Measurements from ENCODE around the gene SKP1.

The SKP1 gene

GRCh38 chr5:134118212-134118835 is 58.4 kb downstream of the SKP1 start:
- DNase-seq = no peak
- no peaks in the 10 kb centered on the region for H4K20me1 ChIP-seq (ENCODE audit: insufficient read depth, low read length)
- H3K27me3 ChIP-seq (replicated peaks; ENCODE audit: insufficient read depth, low read length) = peaks cover 6% of the 10 kb centered on the region
- H3K4me3 ChIP-seq (ENCODE audit: low read length) = no peak overlapping the region
- TF ChIP-seq EZH2phosphoT487 (IDR thresholded peaks at IDR 0.05; ENCODE audit: low read length) = no peak
- TF ChIP-seq, protein P1, sequence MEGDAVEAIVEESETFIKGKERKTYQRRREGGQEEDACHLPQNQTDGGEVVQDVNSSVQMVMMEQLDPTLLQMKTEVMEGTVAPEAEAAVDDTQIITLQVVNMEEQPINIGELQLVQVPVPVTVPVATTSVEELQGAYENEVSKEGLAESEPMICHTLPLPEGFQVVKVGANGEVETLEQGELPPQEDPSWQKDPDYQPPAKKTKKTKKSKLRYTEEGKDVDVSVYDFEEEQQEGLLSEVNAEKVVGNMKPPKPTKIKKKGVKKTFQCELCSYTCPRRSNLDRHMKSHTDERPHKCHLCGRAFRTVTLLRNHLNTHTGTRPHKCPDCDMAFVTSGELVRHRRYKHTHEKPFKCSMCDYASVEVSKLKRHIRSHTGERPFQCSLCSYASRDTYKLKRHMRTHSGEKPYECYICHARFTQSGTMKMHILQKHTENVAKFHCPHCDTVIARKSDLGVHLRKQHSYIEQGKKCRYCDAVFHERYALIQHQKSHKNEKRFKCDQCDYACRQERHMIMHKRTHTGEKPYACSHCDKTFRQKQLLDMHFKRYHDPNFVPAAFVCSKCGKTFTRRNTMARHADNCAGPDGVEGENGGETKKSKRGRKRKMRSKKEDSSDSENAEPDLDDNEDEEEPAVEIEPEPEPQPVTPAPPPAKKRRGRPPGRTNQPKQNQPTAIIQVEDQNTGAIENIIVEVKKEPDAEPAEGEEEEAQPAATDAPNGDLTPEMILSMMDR (IDR thresholded peaks at IDR 0.05; ENCODE audit: low read length) = no peak
- TF ChIP-seq EZH2 (optimal IDR thresholded peaks at IDR 0.05; ENCODE audit: low read depth, low read length) = no peak
- H3K9ac ChIP-seq (ENCODE audit: low read length) = no peak overlapping the region
- H3K9me3 ChIP-seq (replicated peaks; ENCODE audit: insufficient read depth, low read length) = no peaks in the 10 kb centered on the region
- H3K4me2 ChIP-seq (ENCODE audit: low read depth, low read length) = no peak overlapping the region
- no peaks in the 10 kb centered on the region for H3K79me2 ChIP-seq (ENCODE audit: low read length)
- peaks cover 19% of the 10 kb centered on the region for H3K4me1 ChIP-seq (ENCODE audit: low read length)
- no peak overlapping the region for H2AFZ ChIP-seq (ENCODE audit: low read length)
- no peaks in the 10 kb centered on the region for H3K36me3 ChIP-seq (replicated peaks; ENCODE audit: insufficient read depth, low read length)
- no peaks in the 10 kb centered on the region for H3F3A ChIP-seq (ENCODE audit: insufficient read depth, low read length)
- H3K9me2 ChIP-seq (replicated peaks; ENCODE audit: insufficient read depth, low read length) = no peaks in the 10 kb centered on the region
- H3K27ac ChIP-seq (ENCODE audit: low read length) = no peak overlapping the region

DNA sequence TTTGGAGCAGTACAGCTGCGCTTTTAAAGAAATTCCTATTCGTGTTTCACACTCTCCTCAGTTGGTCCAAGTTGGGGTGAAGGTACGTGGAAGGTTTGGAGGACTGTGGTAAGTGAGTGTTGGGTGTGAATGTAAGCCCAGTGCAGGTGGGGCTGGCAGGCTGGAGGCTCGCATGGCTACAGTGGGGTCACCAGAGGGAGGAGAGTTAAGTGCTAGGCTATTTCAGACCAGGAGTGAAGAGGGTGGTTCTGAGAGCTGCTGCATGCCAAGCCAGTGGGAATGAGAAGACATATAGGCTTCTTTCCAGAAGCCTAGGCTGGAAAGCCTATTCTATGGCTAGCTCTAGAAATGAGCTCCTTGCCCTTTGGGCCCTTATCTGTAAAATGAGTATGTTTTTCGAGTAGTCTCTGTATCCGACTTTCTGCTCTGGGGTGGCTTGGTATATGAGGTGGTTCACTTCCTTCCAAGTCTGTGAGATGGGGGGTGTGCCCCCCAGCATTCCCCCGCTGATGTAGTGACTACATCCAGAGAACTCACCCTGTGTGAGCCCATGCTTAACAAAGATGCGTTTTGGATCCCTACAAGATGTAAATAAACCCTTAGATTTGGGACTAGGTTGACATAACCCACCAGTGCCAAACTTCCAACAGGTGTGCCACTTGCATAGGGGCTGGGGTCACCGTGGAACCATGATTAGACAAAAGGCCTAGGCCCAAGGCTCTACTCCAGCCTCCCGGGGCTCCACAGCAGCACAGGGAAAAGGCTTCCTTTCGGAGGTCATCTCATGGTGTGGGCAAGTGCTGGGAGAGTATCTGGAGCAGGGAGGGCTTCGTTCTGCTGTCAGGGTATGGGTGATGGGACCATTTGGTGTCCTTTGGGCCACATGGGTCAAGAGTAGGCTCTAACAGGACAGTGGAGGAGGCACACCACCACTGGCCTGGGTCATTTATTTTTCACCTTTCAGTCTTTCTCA is 59.7 kb downstream of the SKP1 start:
- Histone ChIP-seq H3K79me2 (ENCODE audit: low read length) (no peaks in the 10 kb centered on the region), H3K4me1 (ENCODE audit: low read length) (peaks cover 6% of the 10 kb centered on the region; the same call in 1 of the 2 replicates), H3K4me3 (ENCODE audit: low read length) (no peak overlapping the region), H2AFZ (ENCODE audit: low read length) (no peak overlapping the region), H3K27me3 (replicated peaks; ENCODE audit: insufficient read depth, low read length) (peaks cover 15% of the 10 kb centered on the region), H3F3A (ENCODE audit: insufficient read depth, low read length) (no peaks in the 10 kb centered on the region), H3K9me2 (replicated peaks; ENCODE audit: insufficient read depth, low read length) (no peaks in the 10 kb centered on the region), H3K9ac (ENCODE audit: low read length) (no peak overlapping the region), H3K4me2 (ENCODE audit: low read depth, low read length) (no peak overlapping the region), H3K27ac (ENCODE audit: low read length) (no peak overlapping the region), H3K36me3 (replicated peaks; ENCODE audit: insufficient read depth, low read length) (no peaks in the 10 kb centered on the region), H4K20me1 (ENCODE audit: insufficient read depth, low read length) (no peaks in the 10 kb centered on the region), H3K9me3 (replicated peaks; ENCODE audit: insufficient read depth, low read length) (no peaks in the 10 kb centered on the region)
- no peak for TF ChIP-seq EZH2phosphoT487 (IDR thresholded peaks at IDR 0.05; ENCODE audit: low read length)
- TF ChIP-seq, protein P1 (IDR thresholded peaks at IDR 0.05; ENCODE audit: low read length) = no peak
- no peak for TF ChIP-seq EZH2 (optimal IDR thresholded peaks at IDR 0.05; ENCODE audit: low read depth, low read length)
- DNase-seq = no peak

DNA sequence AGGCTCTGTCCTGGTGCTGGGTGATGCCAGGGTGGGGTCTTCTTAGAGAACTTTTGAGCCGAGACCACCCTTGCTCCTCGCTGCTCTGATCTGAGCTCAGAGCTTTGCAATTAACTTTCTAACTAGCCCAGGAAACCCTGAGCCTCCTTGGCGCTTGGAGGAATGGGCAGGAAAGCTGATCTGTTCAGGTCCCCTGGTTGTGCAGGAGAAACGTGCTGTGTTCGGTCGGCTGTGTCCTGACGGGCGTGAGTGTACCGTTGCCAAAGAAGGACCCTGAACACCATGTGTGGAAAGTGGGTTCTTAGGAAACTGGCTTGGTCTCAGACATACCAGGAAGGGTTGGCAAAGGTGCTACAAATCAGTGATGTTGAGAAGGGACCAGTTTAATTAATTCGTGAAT is 60.5 kb downstream of the SKP1 start:
- no peak for DNase-seq
- TF ChIP-seq, protein P1 (IDR thresholded peaks at IDR 0.05; ENCODE audit: low read length) = no peak
- TF ChIP-seq EZH2 (optimal IDR thresholded peaks at IDR 0.05; ENCODE audit: low read depth, low read length) (no peak), EZH2phosphoT487 (IDR thresholded peaks at IDR 0.05; ENCODE audit: low read length) (no peak)
- no peaks in the 10 kb centered on the region for H3K36me3 ChIP-seq (replicated peaks; ENCODE audit: insufficient read depth, low read length)
- no peaks in the 10 kb centered on the region for H3K9me3 ChIP-seq (replicated peaks; ENCODE audit: insufficient read depth, low read length)
- H3K9me2 ChIP-seq (replicated peaks; ENCODE audit: insufficient read depth, low read length) = no peaks in the 10 kb centered on the region
- no peak overlapping the region for H3K4me2 ChIP-seq (ENCODE audit: low read depth, low read length)
- H3K4me3 ChIP-seq (ENCODE audit: low read length) = no peak overlapping the region
- H3K27ac ChIP-seq (ENCODE audit: low read length) = no peak overlapping the region
- H2AFZ ChIP-seq (ENCODE audit: low read length) = no peak overlapping the region
- H3K4me1 ChIP-seq (ENCODE audit: low read length) = peaks cover 4% of the 10 kb centered on the region; the same call in 1 of the 2 replicates
- no peaks in the 10 kb centered on the region for H3K79me2 ChIP-seq (ENCODE audit: low read length)
- peaks cover 16% of the 10 kb centered on the region for H3K27me3 ChIP-seq (replicated peaks; ENCODE audit: insufficient read depth, low read length)
- H3F3A ChIP-seq (ENCODE audit: insufficient read depth, low read length) = no peaks in the 10 kb centered on the region
- no peak overlapping the region for H3K9ac ChIP-seq (ENCODE audit: low read length)
- no peaks in the 10 kb centered on the region for H4K20me1 ChIP-seq (ENCODE audit: insufficient read depth, low read length)

All from MM.1S (cell line).